Measurements from ENCODE around the gene DCLK2.

The DCLK2 gene

DNA sequence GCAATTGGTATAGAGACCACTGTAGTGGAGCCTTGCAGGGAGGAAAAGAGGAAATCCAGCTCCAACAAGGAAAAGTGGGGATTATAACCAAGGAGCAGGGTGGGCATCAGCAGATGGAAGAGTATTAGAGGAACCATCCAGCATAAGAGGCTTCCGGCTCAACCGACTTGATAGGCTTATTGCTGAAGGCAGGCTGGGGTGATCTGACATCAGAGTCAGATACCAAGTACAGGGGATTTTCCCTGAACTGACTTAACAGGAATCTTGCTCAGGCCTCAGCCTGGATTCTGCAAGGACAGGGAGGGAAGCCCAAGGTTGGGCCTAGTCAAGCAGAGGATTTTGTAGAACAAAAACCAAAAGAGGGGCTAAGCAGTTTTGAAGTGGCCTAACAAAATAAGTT is 129.6 kb downstream of the DCLK2 start:
- DNase-seq (ENCODE audit: low read depth in 2 of 2), result no peak

DNA sequence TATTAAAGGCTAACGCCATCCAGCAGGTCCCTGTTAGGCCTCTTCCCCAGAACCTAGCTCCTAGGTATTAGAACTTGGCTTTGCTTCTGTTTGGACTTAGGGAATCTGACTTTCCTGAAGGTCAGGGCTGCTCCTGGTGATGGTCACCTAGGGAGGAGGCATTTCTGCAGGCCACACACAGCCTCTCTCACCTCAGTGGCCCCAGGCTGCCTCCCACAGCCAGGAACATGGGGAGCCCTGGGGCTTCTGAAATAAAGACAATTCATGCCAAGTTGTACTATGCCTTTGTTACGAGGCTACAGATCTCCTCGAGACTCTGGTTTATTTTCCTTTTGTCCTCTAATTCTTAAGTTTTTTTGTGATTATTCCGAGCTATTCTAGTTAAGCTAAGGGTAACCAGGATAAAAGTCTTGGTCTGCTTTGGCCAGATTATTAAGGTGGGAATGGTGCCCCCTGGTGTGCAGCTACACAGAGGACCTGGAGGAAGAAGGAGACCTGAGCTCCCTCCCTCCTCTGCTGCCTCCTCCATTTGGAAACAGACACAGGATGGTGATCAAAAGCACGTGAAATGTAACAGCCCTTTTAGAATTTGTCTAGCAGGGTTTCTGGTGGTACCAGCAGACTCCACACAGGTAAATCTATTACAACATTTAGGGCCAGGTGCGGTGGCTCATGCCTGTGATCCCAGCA is 131.0 kb downstream of the DCLK2 start:
- peak in 1 of 2 experiments; percentile 5 for DNase-seq (ENCODE audit: low read depth in 2 of 2)

DNA sequence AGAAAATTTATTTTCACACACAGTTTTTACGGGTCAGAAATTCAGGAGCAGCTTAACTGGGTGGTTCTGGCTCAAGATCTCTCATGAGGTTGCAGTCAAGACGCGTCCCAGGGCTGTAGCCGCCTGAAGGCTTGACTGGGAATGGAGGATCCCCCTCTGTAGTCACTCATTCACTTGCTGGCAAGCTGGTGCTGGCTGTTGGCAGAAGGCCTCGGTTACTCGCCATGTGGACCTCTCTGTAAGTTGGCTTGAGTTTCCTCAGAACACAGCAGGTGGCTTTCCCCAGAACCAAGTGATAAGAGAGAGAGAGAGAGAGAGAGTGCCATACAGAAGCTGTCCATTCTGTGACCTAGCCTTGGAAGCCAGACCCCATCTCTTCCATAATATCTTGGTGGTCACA is 132.8 kb downstream of the DCLK2 start:
- no peak for DNase-seq (ENCODE audit: low read depth in 2 of 2)

DNA sequence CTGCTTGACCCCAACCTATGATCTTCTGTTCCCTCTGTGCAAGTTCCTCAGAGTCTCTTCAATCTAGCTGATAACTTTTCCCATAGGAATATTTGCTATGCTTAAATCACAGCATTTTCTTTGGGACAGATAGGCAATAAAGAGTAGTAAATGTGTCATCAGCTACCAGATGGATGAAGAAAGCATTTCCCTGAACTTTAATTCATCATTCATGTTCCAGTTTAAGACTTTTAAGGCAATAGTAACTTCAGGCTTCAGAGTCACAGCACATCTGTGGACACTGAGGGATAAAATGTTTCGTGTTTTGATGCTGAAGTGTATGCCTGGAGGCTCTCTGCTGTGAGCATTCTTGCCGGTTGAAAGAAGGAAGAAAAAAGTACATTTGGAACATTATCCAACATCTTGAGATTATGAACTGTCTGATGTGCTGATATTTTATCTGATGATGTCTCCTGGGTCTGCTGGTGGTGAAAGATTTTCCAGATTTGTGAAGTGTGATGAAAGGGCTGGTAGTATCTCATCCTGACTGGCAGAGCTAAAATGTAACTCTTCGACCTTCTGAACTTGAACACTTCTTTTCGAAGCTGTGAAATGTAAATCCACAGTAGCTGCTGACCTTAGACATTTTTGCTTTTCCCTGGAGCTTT is 133.7 kb downstream of the DCLK2 start:
- DNase-seq (ENCODE audit: low read depth in 2 of 2), result no peak

DNA sequence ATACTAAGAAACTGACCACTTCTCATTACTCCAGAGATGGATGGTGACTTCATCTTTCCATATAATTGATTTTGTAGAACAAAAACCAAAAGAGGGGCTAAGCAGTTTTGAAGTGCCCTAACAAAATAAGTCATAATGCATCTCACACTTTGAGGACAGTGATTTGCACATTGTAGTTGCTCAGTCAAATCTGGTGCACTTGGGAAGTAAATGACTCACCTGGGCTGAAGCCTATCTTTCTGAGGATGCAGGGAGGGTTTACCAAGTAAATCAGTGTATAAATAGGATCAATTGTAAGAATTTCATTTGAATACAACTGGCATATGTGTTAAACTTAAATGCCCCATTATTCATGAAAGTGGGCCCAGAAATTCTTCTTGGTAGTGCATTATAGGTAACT is 134.2 kb downstream of the DCLK2 start:
- no peak for DNase-seq (ENCODE audit: low read depth in 2 of 2)

DNA sequence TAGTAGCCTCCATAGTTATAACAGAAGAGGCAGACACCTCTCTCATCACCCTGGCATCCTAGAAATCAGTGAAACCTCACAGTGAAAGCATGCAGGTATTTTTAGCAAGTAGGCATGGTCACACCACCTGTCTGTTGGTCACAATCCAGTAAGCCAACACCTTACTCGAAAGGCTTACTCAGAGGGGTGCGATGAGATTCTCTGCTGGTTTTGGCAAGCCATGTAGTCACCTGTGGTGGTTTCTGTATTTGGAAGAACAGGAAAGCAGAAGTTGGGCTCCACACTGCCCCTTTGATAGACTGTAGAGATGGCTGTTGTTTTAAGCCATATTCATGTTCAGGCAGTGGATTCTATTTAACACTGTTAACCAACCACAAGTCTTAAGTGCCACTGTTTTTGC is 134.7 kb downstream of the DCLK2 start:
- no peak for DNase-seq (ENCODE audit: low read depth in 2 of 2)

DNA sequence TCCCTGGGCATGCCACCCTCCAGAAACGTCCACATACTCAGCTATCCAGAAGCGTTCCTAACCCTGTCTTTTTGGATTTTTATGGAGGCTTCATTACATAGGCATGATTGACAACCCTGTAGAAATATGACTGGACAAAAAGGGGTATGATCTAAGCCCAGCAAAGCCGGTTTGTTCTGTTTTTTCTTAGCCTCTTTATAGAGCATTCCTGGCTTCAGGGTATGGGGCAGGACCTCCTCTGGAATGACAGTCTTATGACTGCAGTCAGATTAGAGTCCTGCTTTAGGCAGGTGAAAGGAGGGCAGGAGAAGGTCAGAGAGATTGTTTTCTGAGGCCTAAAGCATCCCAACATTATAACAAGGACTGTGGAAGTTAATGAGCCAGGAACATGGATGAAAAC is 137.4 kb downstream of the DCLK2 start:
- DNase-seq (ENCODE audit: low read depth in 2 of 2), result no peak

DNA sequence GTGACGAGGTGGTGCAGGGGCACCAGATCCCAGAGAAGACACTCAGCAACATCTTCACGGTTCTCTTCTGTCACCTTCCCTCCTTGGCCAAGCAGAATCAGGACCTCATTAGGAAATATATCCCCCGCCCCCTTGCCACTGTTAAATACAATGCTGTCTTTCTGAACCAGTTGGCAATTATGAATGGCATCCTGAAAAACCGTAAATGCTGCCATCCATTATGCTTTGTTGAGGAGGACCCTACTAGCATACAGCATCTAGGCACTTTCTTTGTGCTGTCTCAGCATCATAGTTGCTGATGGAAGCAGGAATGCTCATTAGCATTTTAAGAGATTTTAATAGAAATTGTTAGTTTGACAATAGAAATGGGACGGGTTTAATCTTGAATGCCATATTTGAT is 138.5 kb downstream of the DCLK2 start:
- DNase-seq (ENCODE audit: low read depth in 2 of 2), result no peak

DNA sequence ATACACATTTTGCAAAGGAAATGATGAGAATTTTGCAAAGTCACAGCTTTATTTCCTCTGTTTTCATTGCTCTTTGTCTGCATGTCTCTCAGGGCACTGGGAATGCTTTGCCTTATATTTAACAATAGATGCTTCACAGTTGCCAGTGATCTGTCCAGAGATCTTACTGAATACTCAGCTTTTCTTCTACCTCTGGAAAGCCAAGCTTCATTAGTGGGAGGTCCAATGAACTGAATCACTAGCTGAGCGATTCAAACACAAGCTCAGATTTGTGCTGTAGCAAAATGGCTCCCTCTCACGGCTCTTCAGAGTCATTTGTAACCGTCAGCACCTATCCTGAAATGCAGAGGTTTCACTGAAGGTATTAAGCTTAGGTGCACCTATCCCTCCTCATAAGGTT is 138.9 kb downstream of the DCLK2 start:
- no peak for DNase-seq (ENCODE audit: low read depth in 2 of 2)

DNA sequence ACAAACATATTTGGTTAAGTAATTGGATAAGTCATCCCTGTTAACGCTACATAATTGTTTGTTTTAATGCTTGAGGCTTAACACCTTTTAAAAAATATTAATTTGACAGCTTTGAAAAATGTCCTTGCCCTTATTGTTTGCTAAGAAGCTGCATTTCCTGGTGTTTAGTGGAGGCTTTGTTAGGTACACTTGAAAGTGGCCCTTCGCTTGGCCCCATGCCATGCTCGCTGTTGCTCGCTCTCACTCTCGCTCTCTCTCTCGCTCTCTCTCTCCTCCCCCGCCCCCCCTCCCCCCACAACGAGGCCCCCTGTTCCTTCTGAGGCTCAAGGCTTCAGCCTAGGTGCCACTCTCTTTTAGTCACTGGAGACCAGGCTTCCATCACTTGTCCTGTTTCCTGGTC is 139.6 kb downstream of the DCLK2 start:
- no peak for DNase-seq (ENCODE audit: low read depth in 2 of 2)

DNA sequence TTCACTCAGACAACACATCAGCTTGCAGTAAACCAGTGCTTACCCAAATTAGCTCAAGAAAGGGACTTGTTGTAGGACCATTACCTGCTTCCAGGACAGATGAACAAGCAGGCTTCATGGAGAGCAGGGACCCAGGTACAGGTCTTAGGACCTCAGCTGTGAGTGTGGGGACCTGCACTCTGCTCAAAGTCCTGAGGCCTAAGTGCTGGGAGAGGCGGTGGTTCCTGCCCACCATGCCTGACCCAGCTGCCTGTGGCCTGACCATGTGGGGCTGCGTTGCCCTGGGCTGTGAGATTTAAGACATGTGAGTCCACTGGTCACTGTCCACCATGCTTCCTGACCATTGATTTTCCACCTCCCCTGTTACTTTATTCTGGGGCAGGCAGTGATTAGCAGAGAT is 140.2 kb downstream of the DCLK2 start:
- DNase-seq (ENCODE audit: low read depth in 2 of 2), result no peak

DNA sequence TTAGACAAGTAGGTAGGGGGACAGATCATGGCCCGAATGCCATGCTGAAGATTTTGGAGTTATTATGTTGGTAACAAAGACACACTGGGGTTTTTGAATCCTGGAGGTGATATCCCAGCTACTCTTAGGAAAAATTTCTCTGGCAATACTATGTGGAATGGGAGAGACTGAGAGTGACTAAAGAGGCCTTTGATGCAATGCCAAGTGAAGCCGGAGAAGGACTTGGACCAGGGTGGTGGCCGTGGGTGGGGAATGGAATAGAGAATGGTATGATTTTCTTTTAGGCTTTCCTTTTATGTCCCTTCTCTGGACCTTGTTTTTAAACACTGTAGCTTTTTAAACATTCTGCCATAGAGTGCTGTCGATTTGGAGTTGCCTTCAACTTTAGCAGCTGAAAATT is 141.6 kb downstream of the DCLK2 start:
- no peak for DNase-seq (ENCODE audit: low read depth in 2 of 2)

DNA sequence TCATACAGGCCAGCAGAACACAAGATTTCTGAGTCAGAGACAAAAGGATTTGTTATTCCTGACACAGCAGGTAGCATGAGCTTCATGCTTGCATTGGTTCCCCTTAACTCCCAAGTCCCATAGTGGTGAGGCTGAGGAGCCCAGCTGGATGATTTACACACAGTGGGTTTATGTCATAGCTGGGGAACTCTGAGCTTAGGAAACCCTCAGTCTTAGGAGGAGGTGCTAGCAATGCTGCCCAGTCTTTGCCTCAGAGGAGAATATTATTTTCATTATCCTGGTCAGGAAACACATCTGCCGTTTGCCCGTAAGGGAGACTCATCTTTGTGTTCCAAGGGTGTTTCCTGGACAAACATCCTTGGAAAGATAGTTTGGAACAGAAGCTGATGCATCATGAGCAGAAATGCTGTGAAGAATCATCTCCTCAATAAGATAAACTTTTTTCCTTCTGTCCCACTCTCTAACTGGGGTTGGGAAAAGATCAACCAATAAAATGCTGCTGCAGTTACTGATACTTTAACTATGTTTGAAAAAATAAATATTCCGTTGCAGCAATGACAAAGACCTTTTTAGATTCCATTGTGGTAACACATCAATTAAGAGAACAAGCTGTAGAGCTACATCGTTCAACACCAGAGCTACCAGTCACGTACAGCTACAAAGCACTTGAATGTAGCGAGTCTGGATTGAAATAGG is 146.8 kb downstream of the DCLK2 start:
- no peak for DNase-seq (ENCODE audit: low read depth in 2 of 2)

DNA sequence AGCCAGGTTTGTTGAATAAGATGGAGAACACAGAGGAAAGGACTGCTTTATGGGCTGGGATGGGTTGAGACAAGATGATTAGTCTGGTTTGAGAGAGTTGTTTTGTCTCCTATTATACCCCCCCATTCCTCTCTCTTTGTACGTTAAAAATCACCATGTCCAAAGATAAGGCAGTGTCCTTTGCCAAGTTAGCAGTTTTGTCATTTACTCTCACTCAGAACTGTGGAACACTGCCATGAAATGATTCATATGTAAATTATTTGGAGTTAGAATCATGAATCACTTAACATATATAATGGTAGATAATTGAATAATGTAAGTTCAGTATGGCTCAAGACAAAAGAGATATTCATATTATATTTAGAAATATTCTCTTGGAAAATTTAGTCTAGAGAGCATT is 151.3 kb downstream of the DCLK2 start:
- no peak for DNase-seq (ENCODE audit: low read depth in 2 of 2)

DNA sequence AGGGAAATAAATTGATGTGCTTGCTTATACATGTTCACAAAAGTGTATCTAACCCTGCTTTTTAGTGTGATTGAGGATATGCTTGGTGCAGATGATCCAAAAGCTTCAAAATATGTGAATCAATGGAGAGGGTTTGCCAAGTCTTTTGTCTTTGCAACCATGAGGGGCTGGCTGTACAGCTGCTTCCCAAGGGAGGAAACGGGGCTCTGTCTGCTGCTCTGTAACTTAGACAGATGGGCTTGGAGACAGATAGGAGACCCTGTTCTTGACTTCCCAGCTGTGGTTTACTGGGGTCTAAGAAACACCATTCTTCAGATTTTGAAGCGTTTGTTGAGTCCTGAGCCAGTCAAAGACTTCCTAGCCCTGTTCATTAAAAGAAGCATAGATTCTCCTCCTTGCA is 152.3 kb downstream of the DCLK2 start:
- no peak for DNase-seq (ENCODE audit: low read depth in 2 of 2)

DNA sequence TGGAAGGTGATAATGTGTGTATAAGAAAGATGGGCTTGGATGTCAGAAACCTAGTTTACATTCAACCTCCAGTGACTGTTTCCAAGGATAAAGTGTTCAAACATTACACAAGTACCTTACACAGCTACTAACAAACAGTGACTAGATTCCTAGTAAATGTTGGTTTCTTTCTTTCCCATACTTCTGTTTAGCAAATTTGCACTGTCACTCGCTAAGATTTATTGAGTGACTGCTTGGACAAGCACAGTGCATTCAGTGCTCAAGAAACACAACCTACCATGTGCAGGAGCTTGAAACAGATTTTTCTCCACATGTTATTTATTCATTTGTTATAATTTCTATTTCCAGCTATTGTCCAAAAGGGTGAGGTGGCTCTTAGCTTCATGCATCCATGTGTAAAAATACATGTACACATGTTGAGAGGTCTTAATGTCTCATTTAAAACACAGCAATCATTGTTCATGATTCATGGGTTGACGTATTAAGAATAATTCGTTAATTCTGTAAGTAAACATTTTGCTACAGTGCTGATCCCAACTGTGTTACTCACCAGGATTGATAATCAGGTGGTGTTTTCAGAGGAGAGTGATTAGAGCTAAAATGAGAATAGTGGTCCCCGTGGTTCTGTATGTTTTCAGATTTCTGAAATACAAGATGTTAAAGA is 153.0 kb downstream of the DCLK2 start:
- no peak for DNase-seq (ENCODE audit: low read depth in 2 of 2)

DNA sequence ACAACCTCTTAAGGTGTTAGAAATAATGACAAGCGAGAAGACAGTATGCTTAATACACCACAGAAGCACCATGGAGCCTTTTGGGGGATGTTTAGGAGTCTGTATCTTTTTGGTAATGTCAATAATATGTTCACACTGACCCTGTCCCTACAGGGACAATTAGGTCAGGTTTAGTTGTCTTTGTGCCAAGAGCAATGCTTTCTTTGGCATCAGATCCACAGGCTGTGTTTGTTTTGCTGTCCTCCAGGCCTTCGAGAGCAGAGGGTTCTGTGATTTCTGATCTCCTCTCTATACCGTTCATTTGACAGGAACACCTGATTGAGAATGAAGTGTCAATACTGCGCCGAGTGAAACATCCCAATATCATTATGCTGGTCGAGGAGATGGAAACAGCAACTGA is 153.8 kb downstream of the DCLK2 start:
- no peak for DNase-seq (ENCODE audit: low read depth in 2 of 2)

DNA sequence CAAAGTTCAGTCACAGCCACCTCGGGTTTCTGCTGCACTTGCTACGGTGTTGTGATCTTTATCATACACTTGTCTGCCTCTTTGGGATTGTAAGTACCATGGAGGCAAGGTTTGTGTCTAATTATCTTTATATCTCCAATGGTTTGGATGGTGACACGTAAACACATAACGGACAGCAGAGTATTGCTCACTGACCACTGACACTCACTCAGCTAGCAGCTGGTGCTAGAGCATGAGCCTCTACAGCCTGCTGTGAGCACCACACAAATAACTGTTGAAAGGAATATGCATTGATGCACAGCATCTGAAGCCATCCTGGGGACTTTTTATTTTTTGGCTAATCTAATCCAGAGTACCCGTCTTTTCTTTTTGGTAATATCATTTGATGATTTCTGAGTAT is 156.0 kb downstream of the DCLK2 start:
- no peak for DNase-seq (ENCODE audit: low read depth in 2 of 2)

DNA sequence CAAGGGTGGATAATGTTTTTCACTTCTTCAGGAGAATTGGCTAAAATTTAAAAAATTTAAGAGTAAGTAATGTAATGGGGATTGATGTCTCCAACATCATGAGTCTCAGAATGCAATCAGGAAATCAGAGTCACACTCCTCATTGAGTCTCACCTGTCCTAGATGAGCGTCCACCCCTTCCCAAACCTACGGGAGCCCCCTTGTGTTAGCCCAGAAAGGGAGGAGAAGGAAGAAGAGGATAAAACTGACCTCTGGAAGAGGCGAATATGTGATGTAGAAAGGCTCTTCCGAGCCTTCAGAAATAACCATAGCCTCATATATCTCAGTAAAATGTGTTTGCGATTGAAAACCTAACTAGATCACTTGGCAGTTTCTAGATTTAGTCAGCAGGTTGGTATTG is 157.1 kb downstream of the DCLK2 start:
- DNase-seq (ENCODE audit: low read depth in 2 of 2), result no peak

DNA sequence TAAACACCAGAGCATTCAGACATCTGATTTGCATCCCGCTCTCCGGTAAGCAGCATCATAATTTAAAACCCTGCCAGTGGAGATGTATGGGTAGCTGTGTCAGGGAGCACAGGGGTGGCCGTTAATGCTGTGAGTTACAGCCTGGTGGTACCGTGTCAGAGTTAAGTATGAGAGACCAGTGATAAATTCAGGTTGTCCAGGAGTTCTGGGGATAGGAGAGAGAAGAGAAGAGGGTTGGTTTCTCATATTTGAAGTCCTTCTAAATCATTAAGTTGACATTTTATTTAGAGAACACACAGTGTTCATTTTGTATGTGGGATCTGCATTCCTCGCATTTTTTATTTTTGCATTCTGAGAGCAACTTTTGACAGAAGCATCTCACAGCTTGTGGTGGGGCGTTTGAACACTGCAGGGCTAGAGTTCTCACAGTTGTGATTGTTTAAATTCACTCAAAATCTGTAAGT is 157.6 kb downstream of the DCLK2 start:
- DNase-seq (ENCODE audit: low read depth in 2 of 2), result no peak

DNA sequence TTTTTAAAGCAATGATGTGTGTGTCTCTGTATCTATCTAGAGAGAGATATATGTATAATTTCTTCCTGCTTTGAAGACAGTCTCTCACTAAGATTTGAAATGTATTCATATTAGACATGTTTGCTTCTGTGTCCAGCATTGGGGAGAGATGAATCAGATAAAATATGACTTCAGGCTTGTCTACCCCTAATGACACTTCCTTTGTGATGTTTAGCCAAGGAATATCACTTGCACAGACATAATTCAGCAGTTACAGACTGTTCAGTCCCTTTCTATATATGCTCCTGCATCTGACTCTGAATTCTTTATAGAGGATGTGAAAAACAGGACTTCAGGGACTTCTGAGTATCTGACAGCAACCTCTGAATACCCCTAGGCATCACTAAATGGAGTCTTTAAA is 158.4 kb downstream of the DCLK2 start:
- no peak for DNase-seq (ENCODE audit: low read depth in 2 of 2)

DNA sequence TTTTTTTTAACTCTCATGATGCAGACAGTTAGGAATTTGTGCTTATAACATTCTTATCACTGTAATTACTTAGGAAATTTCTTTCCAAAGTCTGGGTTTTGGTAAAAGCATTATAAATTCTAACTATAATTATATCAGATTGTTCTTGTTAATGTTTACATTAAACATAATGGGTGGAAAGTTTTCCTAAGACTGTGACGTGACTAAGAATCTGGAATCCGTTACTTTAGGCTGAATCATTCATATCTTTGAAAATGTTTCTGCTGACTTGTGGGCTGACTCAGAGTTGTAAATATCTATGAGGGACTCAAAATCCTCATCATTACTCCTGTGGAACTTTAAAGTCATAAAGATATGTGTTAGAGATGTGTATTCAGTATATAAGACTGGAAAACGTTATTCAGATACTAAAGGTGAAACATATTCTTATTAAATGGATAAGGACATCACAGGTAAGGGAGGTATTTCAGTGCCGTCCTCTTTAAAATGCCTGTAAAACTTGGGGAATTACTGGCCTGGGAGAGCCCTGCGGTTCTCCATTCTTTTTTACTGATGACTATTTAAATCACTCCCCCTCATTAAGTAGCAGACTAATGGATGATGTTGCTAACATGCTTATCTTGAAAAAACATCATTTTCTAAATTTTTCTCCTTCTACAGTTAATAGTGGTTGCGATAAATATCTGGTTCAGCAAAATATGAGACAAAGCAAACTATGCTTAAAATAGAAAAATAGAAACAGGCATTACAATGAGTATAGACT is 159.0 kb downstream of the DCLK2 start:
- no peak for DNase-seq (ENCODE audit: low read depth in 2 of 2)

Measured in stimulated activated CD4-positive, alpha-beta T cell treated with anti-CD3 and anti-CD28 coated beads, Interleukin-12 subunit alpha, Interleukin-12 subunit beta, amount 100 ng/mL, for 24 hours (primary cell).